Aorta (tissue), 5 donors: ENCODE results near the gene NSMCE1. TPM values are rescaled to one million over a fixed set of nuclear protein-coding genes. Genes with fewer than 3 reads are reported as not detected.
"Not testable (repeated sequence)": the region's sequence is repeated elsewhere in the genome, so short reads cannot be mapped to it uniquely, and the experiment has no call there.

Experiments
- ATAC-seq: fragments of 200-7000 bp; cut with Tn5 transposase; one replicate; pipeline ENCODE4 v1.9.1; 2022; ENCODE audit warnings: moderate library complexity; ENCODE audit not compliant: low FRiP score
- DNase-seq, 2 donors: peaks; one replicate each; pipeline ENCODE4 v3.0.0-alpha.2; 2020
- H3K27ac ChIP-seq, 2 donors: one replicate each; pipeline ENCODE4 v1.5.1; 2013; ENCODE audit warnings: low read length in 2 of 2, mild to moderate bottlenecking in 2 of 2, moderate library complexity in 2 of 2, control low read depth in 1 of 2, inconsistent platforms in 1 of 2, low read depth in 1 of 2
- H3K27me3 ChIP-seq, 2 donors: one replicate each; pipeline ENCODE4 v1.6.1; 2013; ENCODE audit warnings: control low read depth in 1 of 2, low read length in 1 of 2, mild to moderate bottlenecking in 1 of 2, moderate library complexity in 1 of 2; ENCODE audit not compliant: insufficient read depth in 2 of 2, control insufficient read depth in 1 of 2
- H3K36me3 ChIP-seq, 2 donors: one replicate each; pipeline ENCODE4 v1.6.1; 2013; ENCODE audit warnings: control low read depth in 1 of 2, low read length in 1 of 2, mild to moderate bottlenecking in 1 of 2; ENCODE audit not compliant: insufficient read depth in 2 of 2, control insufficient read depth in 1 of 2
- H3K4me1 ChIP-seq, 2 donors: one replicate each; pipeline ENCODE4 v1.6.1; 2013; ENCODE audit warnings: low read length in 2 of 2, control low read depth in 1 of 2, mild to moderate bottlenecking in 1 of 2, moderate library complexity in 1 of 2; ENCODE audit not compliant: insufficient read depth in 2 of 2, control insufficient read depth in 1 of 2
- H3K4me3 ChIP-seq, 2 donors: one replicate each; pipeline ENCODE4 v1.5.1; 2013; ENCODE audit warnings: low read length in 2 of 2, control low read depth in 1 of 2, mild to moderate bottlenecking in 1 of 2
- H3K9me3 ChIP-seq: one replicate; pipeline ENCODE4 v1.6.1; 2013; ENCODE audit warnings: mild to moderate bottlenecking, low read length; ENCODE audit not compliant: control insufficient read depth
- WGBS, 2 donors: extraction: QIAGEN DNeasy Blood & Tissue Kit; methylation state at CpG; one replicate each; pipeline ENCODE4 v1.1.7; 2013; 5-methylcytosine and 5-hydroxymethylcytosine counted together
- intact Hi-C, 2 donors: fragments of 100-400 bp; cut with DNase I; formaldehyde crosslinking; loops; one replicate each; pipeline versions ENCODE4 v1.14.2 to v1.15.0; 2022
- polyA plus RNA-seq, 2 donors: library from polyadenylated mRNA; stranded (reverse); fragments of 200-250 nt; gene quantifications; one replicate each; pipeline ENCODE4 v1.2.3, GENCODE V29; 2013
- total RNA-seq, 2 donors: library from RNA; stranded (reverse); fragmentation: NEBNext Ultra II Directional; extraction: Animal tissue kit (Norgen Biotek cat#: 25700); gene quantifications; one replicate each; pipeline ENCODE4 v1.2.1, GENCODE V29; 2021
- donor health status: healthy with polysubstance abuse.
- donor health status: Bipolar disorder and iron deficiency.
- donor health status: DM: no; HTN: no; CAD: no.
- donor health status: DM: no; HTN: no; CAD: no.
- donor health status: DM: yes; HTN: yes; CAD: no.

Gene NSMCE1
- total and polyA plus RNA-seq, 4 donors: 34.6 to 74.2 (median 55.1) TPM

GRCh38 chr16:27256861-27257260, 11.7 kb downstream of the NSMCE1 start:
- H3K27ac ChIP-seq: no peak overlapping the region
- no peaks in the 10 kb centered on the region for H3K27me3 ChIP-seq
- DNase-seq (no peak), ATAC-seq (no peak)
- H3K4me1 ChIP-seq: no peaks in the 10 kb centered on the region
- no peak overlapping the region for H3K4me3 ChIP-seq
- peaks cover 2 to 4% of the 10 kb centered on the region in 2 donors for H3K36me3 ChIP-seq
- intact Hi-C loops: no loop called here
- 98 to 99% methylated on average over 3 of the region's 3 CpGs for WGBS, 2 donors
- no peaks in the 10 kb centered on the region for H3K9me3 ChIP-seq

GRCh38 chr16:27254262-27254811, 14.2 kb downstream of the NSMCE1 start:
- Histone ChIP-seq H3K4me3 (no peak overlapping the region), H3K4me1 (no peaks in the 10 kb centered on the region), H3K9me3 (no peaks in the 10 kb centered on the region), H3K27ac (no peak overlapping the region), H3K36me3 (peaks cover 2 to 4% of the 10 kb centered on the region in 2 donors), H3K27me3 (no peaks in the 10 kb centered on the region)
- intact Hi-C loops: no loop called here
- ATAC-seq (peak; percentile 56), DNase-seq (no peak)
- whole genome bisulfite sequencing, 2 donors: 88 to 90% methylated on average over 3 of the region's 3 CpGs

GRCh38 chr16:27253526-27253930, 15.0 kb downstream of the NSMCE1 start:
- intact Hi-C loops: no loop called here
- Histone ChIP-seq H3K27ac (no peak overlapping the region), H3K27me3 (no peaks in the 10 kb centered on the region), H3K4me3 (no peak overlapping the region), H3K36me3 (peaks cover 2 to 4% of the 10 kb centered on the region in 2 donors), H3K9me3 (no peaks in the 10 kb centered on the region), H3K4me1 (no peaks in the 10 kb centered on the region)
- ATAC-seq: peak; percentile 86
- DNase-seq: no peak
- WGBS, 2 donors: 62 to 67% methylated on average over 6 of the region's 6 CpGs

GRCh38 chr16:27252206-27252585, 16.4 kb downstream of the NSMCE1 start:
- Histone ChIP-seq H3K27me3 (no peaks in the 10 kb centered on the region), H3K9me3 (no peaks in the 10 kb centered on the region), H3K27ac (no peak overlapping the region), H3K4me3 (no peak overlapping the region), H3K4me1 (no peaks in the 10 kb centered on the region), H3K36me3 (peaks cover 2 to 4% of the 10 kb centered on the region in 2 donors)
- DNase-seq (no peak), ATAC-seq (no peak)
- WGBS, 2 donors: 94 to 97% methylated on average over 6 of the region's 6 CpGs
- intact Hi-C loops: no loop called here

- Histone ChIP-seq H3K4me1 (no peaks in the 10 kb centered on the region), H3K27me3 (no peaks in the 10 kb centered on the region), H3K9me3 (no peaks in the 10 kb centered on the region), H3K4me3 (no peak overlapping the region), H3K27ac (no peak overlapping the region), H3K36me3 (peaks cover 0 to 2% of the 10 kb centered on the region in 2 donors)
- intact Hi-C loops: no loop called here
- WGBS, 2 donors: 89 to 92% methylated on average over 8 of the region's 8 CpGs
- ATAC-seq (no peak), DNase-seq (no peak)
These were observed 16.9 kb downstream of the NSMCE1 start for GRCh38 chr16:27251541-27252205.

GRCh38 chr16:27248886-27249285, 19.7 kb downstream of the NSMCE1 start:
- not testable (repeated sequence) for ATAC-seq, H3K9me3 ChIP-seq, DNase-seq, H3K36me3 ChIP-seq, H3K27me3 ChIP-seq, H3K27ac ChIP-seq, H3K4me3 ChIP-seq, H3K4me1 ChIP-seq
- WGBS, 2 donors: 97 to 99% methylated on average over 4 of the region's 4 CpGs
- intact Hi-C loops: loop anchor here in 1 of 2 donors (5.0 kb wide), 1 partner anchor 78 kb away; no protein-coding TSS in a partner anchor

- Histone ChIP-seq H3K4me3 (no peak overlapping the region), H3K27me3 (no peaks in the 10 kb centered on the region), H3K36me3 (no peaks in the 10 kb centered on the region), H3K27ac (no peak overlapping the region), H3K9me3 (no peaks in the 10 kb centered on the region), H3K4me1 (peaks cover 7 to 10% of the 10 kb centered on the region in 2 donors)
- intact Hi-C loops: loop anchor here in 1 of 2 donors (5.0 kb wide), 1 partner anchor 79 kb away; no protein-coding TSS in a partner anchor
- DNase-seq: no peak
- WGBS, 2 donors: 92 to 93% methylated on average over 2 of the region's 2 CpGs
- no peak for ATAC-seq
These were observed 20.5 kb downstream of the NSMCE1 start for GRCh38 chr16:27248036-27248435.

GRCh38 chr16:27247076-27247475, 21.5 kb downstream of the NSMCE1 start:
- not testable (repeated sequence) for ATAC-seq, H3K36me3 ChIP-seq, H3K4me3 ChIP-seq, DNase-seq, H3K9me3 ChIP-seq, H3K27me3 ChIP-seq, H3K4me1 ChIP-seq, H3K27ac ChIP-seq
- 89% methylated on average over 1 of the region's 1 CpG for WGBS, 2 donors
- intact Hi-C loops: loop anchor here in 1 of 2 donors (5.0 kb wide), 1 partner anchor 80 kb away; no protein-coding TSS in a partner anchor

- WGBS, 2 donors: 63 to 66% methylated on average over 4 of the region's 4 CpGs
- Histone ChIP-seq H3K4me3 (no peak overlapping the region), H3K9me3 (no peaks in the 10 kb centered on the region), H3K27me3 (no peaks in the 10 kb centered on the region), H3K36me3 (no peaks in the 10 kb centered on the region), H3K4me1 (peaks cover 7 to 10% of the 10 kb centered on the region in 2 donors), H3K27ac (peak overlapping the region in 1 of 2 donors; percentile 28)
- DNase-seq (no peak), ATAC-seq (no peak)
- intact Hi-C loops: loop anchor here in 1 of 2 donors (5.0 kb wide), 1 partner anchor 81 kb away; no protein-coding TSS in a partner anchor
These were observed 22.1 kb downstream of the NSMCE1 start for GRCh38 chr16:27246439-27246838.
